ENCODE measurements around the gene SLIT1.

DNA sequence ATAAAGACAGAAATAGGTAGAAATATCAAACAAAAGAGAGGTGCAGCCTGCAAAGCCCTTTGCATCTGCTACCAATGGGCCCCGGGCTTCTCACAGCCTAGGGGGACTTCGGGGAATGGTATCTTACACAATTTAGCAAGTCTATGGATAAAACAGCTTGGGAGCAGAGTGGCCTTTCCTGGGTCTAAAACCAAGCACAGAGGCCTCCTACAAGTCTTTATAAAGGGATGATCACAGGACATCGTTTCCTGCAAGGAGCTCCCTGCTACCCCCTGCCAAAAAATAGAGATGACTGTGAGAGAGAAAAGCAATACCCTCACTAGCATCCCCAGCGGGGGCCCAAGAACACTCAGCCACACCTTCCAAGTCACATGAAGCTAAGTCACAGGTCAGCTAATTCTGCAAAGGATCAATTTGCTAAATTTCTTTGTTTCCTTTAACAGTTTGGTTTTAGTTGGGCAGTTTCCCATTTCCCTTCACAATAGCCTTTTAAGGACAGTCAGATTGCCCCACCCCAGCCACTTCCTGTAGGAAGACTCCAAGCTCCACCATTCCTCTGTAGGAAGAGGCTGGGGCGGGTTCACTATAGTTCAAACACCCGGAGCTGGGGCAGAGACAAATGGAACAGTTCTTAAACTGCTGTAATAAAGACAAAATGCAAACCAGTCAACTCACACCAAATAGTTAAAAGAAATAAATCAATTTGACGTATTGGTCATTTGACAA is 105.5 kb downstream of the SLIT1 start:
- no peak for TF ChIP-seq POLR2AphosphoS5 (IDR thresholded peaks at IDR 0.05; ENCODE audit: low read depth, low read length)
- TF ChIP-seq, protein P1, sequence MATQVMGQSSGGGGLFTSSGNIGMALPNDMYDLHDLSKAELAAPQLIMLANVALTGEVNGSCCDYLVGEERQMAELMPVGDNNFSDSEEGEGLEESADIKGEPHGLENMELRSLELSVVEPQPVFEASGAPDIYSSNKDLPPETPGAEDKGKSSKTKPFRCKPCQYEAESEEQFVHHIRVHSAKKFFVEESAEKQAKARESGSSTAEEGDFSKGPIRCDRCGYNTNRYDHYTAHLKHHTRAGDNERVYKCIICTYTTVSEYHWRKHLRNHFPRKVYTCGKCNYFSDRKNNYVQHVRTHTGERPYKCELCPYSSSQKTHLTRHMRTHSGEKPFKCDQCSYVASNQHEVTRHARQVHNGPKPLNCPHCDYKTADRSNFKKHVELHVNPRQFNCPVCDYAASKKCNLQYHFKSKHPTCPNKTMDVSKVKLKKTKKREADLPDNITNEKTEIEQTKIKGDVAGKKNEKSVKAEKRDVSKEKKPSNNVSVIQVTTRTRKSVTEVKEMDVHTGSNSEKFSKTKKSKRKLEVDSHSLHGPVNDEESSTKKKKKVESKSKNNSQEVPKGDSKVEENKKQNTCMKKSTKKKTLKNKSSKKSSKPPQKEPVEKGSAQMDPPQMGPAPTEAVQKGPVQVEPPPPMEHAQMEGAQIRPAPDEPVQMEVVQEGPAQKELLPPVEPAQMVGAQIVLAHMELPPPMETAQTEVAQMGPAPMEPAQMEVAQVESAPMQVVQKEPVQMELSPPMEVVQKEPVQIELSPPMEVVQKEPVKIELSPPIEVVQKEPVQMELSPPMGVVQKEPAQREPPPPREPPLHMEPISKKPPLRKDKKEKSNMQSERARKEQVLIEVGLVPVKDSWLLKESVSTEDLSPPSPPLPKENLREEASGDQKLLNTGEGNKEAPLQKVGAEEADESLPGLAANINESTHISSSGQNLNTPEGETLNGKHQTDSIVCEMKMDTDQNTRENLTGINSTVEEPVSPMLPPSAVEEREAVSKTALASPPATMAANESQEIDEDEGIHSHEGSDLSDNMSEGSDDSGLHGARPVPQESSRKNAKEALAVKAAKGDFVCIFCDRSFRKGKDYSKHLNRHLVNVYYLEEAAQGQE (IDR thresholded peaks at IDR 0.05; ENCODE audit: insufficient read depth in 1 of 2, low read depth in 2 of 2, low read length in 2 of 2) = no peak
